Activated CD8-positive, alpha-beta memory T cell treated with anti-CD3 and anti-CD28 coated beads for 48 hours (primary cell): ENCODE results near the gene PRKCQ.
"Not testable (repeated sequence)": the region's sequence is repeated elsewhere in the genome, so short reads cannot be mapped to it uniquely, and the experiment has no call there.

ENCODE experiments used
- DNase-seq, 3 experiments: peaks; one replicate each; pipeline ENCODE4 v3.0.0-alpha.2; 2020; ENCODE audit warnings: low read depth in 2 of 3, low spot score in 2 of 3

The PRKCQ gene

DNA sequence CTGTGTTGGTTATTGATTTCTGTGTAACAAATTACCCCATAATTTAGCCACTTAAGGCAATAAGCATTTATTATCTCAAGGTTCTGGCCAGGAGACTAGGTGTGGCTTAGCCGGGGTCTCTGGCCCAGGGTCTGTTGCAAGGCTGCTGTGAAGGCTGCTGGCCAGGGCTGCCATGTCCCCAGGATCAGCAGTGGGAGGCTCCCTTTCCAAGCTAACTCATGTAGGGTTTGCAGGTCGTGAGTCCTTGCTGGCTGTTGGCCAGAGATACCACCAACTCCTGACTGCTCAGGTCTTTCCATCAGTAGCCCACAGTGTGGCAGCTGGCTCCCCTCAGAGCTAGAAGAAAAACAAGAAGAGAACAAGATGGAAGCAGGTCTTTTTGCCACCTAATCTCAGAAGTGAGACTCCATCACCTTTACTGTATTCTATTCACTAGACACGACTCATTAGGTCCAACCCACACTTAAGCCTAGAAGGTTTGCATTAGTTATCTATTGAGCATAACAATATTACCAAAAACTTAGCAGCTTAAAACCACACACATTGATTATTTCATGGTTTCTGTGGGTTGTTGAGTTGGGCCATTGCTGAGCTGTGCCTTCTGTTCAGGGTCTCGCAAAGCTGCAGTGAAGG, 191.7 kb downstream of the PRKCQ start:
- no peak for DNase-seq

DNA sequence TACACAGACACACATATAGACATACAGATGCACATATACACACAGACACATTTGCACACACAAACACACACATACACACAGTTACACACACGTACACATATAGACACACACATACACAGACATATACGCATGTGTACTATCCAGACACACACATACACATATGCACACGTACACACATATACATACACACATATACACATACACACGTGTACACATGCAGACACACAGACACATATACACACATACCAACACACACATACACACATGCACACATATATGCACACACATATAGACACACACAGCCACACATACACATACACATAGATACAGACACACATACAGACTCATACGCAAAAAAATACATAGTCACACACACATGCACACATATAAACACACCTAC, 193.1 kb downstream of the PRKCQ start:
- DNase-seq = no peak

DNA sequence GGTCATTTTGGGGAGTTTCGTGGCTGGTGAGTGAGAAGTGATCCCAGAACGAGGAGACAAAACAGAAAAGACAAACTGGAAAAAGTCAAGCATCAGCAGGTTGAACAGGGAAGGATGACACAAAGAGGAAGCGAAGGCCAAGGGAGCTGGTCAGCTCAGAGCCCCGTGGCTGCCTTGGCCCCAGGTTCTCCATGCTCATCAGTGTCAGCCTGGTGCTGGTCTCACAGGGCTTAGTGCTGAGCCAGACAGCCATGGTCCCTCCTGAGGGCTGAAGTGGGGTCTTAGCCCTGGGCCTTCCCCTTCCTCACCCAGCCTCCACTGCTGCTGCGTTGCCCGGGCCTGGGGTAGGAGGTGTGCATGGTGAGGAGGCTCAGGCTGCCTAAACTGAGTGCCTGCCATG, 193.7 kb downstream of the PRKCQ start:
- DNase-seq = no peak

DNA sequence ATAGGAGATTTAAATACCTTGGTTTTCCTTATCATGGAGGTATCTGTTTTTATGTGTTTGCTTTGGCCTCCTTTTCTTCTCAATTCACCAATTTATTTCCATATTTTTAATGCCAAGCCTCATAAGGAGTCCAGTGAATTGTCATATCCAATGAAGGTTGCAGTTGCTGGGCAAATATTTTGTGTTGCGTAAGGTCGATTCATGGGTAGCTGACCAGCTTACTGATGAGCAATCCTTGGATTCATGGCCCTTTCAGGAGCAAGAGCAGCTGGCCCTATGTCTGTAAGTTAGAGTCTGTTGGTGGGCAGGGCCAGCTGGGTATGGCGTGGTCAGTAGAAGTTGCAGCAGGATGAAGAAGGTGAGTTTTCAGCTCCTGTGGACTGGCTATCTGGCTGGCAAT, 194.4 kb downstream of the PRKCQ start:
- DNase-seq = no peak

GRCh38 chr10:6384847-6385246, 195.2 kb downstream of the PRKCQ start:
- no peak for DNase-seq

DNA sequence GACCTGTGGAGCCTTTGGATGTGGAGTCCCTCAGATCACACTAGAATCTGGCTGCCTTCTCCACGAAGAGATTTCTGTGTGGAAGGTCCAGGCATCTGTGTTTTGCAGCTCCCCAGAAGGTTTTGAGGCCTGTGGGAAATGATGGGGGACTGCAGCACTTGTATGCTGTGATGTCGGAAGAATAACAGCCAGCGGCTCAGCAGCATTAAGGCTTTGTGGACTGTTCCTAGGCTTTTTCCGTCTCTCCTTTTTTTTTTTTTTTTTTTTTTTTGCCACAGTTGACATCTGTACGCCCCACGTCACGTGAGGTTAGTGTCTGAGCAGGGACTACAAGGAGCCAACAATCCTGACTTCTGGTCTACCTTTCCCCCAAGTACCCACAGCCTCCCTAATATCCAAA, 196.0 kb downstream of the PRKCQ start:
- no peak for DNase-seq

DNA sequence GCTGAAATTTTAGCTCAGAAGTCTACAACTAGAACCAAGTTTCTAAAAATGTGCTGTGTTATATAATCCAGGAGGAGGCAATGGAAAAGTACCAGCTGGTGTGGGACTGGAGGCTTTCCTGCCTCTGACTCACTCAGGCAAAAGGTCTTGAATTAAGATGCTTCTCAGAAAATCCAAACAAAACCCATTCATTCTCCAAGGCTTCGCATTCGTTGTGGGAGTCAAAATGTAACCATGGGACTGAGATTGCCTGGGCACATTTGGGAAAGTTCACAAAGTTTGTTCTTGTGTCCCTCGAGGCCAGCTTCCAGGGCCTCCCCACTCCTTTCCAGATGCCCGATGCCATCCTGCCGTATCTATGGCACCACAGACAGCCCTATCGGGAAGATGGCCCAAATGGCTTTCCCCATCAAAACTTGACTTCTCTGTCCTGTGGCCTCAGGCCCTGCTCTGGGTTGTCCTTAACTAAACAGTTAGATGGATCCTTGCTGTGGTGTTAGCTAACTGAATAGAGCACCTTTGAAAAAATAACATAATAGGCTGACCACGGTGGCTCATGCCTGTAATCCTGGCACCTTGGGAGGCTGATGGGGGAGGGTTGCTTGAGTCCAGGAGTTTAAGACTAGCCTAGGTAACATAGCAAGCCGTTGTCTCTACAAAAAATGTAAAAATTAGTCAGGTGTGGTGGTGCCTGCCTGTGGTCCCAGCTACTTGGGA, 196.8 kb downstream of the PRKCQ start:
- no peak for DNase-seq

DNA sequence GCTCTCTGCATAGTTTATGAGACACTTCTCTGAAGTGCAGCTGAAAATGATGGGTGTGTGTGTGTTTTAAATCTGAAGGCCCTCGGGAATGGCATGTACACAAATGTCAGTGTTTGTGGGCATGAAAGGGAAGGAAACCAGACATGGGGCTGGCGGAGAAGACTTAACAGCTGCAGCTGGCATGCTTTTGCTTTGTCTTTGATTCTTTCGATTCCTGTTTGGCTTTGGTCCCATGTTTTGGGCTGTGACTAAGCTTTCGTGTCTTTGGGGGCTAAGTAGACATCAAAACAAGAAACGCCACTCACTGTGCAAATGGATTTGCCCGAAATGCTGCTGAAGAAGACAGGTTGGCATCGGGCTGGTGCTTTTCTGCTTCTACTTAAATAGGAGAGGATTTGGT, 198.0 kb downstream of the PRKCQ start:
- DNase-seq = no peak

DNA sequence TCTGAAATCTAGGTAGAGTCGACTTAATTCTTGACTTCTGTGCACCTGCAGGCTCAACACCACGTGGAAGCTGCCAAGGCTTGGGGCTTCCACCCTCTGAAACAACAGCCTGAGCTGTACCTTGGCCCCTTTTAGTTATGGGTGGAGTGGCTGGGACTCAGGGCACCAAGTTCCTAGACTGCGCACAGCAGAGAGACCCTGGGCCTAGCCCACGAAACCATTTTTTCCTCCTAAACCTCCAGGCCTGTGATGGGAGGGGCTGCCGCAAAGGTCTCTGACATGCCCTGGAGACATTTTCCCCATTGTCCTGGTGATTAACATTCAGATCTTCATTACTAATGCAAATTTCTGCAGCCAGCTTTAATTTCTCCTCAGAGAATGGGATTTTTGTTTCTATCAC, 199.6 kb downstream of the PRKCQ start:
- not testable (repeated sequence) for DNase-seq

DNA sequence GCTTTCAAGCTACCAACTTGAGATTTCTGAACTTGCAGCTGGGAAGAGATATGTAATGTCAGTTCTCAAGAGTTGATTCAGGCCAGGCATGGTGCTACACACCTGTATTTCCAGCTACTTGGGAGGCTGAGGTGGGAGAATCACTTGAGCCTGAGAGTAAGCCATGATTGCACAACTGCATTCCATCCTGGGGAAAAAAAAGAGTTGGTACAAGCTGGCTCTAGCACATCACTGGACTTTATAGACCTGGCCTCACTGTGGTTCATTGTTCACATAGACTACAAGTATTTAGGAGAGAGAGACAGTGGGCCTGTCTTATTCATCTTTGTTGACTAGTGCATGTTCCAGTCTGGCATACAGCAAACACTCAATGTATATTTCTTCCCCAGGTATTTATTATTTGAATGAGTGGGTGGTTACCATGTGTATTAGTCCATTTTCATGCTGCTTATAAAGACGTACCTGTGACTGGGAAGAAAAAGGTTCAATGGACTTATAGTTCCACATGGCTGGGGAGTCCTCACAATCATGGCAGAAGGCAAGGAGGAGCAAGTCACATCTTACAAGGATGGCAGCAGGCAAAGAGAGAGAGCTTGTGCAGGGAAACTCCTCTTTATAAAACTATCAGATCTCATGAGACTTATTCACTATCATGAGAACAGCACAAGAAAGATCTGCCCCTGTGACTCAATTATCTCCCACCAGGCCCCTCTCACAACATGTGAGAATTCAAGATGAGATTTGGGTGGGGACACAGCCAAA, 200.9 kb downstream of the PRKCQ start:
- no peak for DNase-seq
